GM18517 (cell line): ENCODE results near the gene ITPR3.
"Not testable (repeated sequence)": the region's sequence is repeated elsewhere in the genome, so short reads cannot be mapped to it uniquely, and the experiment has no call there.

Experiments used
- ATAC-seq: cut with Tn5 transposase; IDR thresholded peaks from one replicate; pipeline ENCODE4 v1.9.1; 2021; ENCODE audit warnings: mild to moderate bottlenecking, moderate library complexity; ENCODE audit not compliant: unreplicated experiment

ITPR3 gene

DNA sequence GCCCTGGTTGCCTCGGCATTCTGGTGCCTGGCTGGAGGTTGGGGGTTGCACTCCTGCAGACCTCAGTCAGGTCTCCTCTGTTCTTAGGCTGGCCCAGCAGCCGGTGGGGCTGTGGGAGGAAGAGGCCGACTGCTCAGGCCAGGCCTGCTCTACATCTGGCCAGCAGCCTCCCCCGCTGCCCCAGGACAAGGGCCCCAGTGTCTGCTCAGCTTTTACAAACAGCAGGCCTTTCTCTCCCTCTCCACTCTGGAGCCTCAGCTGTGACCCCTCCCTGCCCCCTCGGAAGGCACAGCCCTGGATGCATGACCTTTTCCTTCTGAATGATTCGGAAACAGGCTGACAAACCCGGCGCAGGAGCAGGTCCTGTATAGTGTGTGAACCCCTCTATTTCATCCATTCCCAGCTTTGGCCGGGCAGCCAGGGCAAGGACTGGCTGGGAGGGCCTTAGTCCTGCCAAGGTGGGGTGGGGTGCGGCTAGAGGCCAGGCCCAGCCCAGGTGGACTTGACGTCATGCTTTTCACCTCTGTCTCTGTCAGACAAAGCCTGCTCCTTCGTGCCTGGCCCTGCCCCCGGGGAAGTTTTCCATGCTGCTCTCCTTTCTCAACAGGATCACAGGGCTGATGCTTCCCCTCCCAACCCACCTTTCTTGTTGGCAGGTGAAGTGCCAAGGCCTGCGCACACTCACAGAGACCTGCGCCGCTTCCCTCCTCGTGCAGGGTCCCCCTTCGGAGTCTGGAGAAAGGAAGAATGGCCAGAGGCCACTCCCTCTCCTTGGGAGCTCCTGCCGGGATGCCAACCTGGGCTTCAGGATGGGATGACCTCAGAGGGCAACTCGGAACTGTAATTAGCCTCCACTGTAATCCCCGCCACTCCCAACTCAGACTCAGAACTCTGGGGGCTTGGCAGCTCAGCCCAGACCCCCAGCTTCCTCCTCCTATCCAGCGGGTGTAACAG is 10.1 kb upstream of the ITPR3 start:
- no peak for ATAC-seq

DNA sequence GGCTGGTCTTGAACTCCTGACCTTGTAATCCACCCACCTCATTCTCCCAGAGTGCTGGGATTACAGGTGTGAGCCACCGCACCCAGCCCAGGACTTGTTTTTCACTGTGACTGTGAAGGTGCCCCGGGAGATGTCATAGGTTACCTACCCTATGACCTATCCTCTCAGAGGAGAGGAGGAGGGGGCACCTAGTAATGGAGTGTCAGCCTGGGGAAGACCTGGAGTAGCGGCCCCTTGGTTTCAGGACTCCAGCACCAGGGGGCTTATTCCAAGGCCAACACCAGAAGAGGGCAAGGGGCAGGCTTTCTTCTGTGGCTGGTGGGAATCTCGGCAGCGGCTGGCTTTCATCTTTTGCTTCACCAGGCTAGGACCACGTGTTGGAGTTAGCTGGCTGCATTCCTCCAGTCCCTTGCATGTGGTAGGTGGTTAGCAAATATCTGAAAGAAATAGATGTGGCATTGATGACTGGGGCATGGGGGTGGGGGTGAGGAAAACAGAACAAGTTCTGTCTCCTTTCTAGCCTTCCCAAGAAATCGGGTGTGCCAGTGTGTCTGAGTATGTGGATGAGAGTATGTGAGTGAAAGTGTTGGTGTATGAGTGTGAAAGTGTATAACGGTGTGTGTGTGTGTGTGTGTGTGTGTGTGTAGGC is 7.9 kb upstream of the ITPR3 start:
- ATAC-seq = no peak

- ATAC-seq = no peak
Observed at GRCh38 chr6:33613795-33614168, 7.3 kb upstream of the ITPR3 start.

DNA sequence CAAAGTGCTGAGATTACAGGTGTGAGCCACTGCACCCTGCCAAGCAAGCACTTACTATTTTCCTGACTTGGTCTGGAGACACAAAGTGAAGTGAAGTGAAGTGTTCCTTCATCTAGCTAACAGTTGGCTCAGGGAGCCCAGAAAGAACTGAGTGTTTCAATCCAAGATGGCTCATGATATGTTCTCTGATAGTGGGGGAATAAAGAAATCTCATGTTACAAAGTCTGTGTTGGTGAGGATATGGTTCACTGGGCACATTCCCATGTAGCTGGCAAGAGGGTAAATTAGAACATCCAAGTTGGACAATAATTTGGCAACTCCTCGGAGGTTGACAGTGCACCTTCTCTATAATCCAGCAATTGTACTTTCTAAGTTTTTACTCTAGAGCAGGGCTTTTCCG is 5.0 kb upstream of the ITPR3 start:
- ATAC-seq = no peak

- ATAC-seq = no peak
Observed at GRCh38 chr6:33616913-33617312, 4.2 kb upstream of the ITPR3 start.

DNA sequence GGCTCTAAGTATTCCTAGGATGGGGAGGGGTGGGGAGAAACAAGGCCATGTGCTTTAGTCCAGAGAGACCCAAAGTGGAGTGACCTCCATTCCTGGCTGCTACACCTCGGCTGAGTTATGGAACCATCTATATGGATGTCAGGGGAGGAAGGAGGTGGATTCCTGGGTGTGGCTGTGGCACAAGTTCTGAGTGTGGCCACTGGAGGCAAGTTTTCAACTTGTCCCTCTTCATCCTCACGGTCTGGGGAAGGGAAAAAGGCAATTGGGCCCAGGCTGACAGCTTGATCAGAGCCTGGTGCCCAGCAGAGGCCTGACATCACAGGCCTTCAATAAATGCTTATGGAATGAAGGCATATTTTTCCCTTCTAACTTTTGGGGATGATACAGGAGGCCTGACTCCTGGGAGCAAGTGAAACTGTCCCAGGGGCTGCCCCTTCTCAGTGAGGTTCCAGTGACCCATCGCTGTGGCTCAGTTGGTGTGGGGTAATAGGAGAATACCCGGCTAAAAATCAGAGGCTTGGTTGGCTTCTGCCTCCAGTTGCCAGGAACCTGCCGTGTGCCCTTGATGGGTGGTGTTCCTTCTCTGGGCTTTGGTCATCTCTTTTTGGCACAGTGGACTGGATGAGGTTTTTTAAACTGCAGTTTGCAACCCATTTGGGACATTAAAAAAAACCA is 1.8 kb upstream of the ITPR3 start:
- ATAC-seq = no peak

- no peak for ATAC-seq
Observed at GRCh38 chr6:33620158-33620855, 815 bp upstream of the ITPR3 start.

DNA sequence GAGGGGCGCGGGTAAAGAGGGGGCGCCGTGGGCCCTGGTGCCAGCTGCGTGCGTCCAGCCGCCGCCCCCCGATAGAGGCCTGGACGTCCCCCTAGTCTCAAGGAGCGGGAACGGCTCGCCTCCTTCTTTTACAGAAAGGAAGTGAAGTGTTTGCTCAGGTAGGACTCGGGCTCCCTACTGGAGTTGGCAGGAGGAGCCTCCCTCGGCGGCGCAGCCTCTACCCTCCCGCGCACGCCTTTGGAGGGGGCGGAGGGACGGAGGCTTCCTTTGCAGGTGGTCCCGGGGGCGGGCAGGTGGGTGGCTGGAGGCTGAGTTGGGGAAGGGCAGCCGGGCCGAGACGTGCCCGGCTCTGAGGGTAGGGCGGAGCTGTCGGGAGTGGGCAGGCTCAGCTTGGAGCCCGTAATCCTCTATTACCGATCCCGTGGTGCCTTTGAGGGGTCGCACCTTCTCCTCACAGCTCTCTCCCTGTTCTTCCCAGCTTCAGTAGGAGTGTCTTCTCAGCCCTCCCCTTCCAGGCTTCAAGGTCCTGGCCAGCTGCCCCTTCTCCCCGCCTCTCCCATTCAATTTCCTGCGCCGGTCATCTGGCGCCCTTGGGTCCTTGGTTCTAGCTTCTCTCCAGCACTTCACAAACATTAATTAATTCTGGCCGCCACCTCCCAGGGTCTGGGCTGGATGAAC is 728 bp downstream of the ITPR3 start:
- peak; percentile 9 for ATAC-seq

GRCh38 chr6:33622456-33623431 is 1.6 kb downstream of the ITPR3 start:
- no peak for ATAC-seq

DNA sequence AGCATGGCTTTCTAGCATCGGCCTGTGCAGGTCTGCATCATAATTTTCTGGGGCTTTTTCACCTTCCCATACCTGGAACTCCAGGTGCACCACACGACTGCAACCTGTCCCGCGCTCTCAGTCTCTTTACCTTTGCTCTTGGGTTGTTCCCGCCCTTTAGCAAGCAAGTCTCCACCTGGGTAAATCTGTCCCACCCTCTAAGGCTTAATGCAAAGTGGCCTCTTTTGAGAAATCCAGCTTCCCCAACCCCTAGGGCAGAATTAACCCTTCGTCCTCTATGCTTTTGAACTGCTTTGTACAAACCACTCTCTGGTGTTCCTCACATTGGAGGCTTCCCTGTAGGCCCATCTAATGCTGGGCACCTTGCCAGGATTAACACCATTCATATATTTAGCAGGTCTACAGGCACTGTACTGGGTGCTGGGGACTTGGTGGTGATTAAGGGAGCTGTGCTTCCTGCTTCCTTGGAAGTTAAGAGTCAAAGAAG is 2.8 kb downstream of the ITPR3 start:
- no peak for ATAC-seq

- ATAC-seq = no peak
Observed at GRCh38 chr6:33624856-33625255, 3.7 kb downstream of the ITPR3 start.

- ATAC-seq = no peak
Observed at GRCh38 chr6:33627876-33628275, 6.8 kb downstream of the ITPR3 start.

- ATAC-seq = no peak
Observed at GRCh38 chr6:33628401-33628964, 7.4 kb downstream of the ITPR3 start.

- ATAC-seq = no peak
Observed at GRCh38 chr6:33630014-33630413, 8.9 kb downstream of the ITPR3 start.

DNA sequence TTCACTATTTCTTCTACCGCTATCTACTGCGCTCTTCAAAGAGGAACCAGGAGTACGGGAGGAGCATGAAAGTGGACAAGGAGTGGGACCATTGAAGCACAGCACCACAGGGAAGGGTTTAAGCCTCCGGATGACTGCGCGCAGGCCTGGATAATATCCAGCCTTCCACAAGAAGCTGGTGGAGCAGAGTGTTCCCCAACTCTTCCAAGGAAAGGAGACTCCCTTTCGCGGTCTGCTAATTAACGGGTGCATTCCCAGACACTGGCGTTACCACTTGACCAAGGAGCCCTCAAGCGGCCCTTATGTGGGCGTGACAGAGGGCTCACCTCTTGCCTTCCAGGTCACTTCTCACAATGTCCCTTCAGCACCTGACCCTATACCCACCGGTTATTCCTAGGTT is 10.4 kb downstream of the ITPR3 start:
- not testable (repeated sequence) for ATAC-seq

DNA sequence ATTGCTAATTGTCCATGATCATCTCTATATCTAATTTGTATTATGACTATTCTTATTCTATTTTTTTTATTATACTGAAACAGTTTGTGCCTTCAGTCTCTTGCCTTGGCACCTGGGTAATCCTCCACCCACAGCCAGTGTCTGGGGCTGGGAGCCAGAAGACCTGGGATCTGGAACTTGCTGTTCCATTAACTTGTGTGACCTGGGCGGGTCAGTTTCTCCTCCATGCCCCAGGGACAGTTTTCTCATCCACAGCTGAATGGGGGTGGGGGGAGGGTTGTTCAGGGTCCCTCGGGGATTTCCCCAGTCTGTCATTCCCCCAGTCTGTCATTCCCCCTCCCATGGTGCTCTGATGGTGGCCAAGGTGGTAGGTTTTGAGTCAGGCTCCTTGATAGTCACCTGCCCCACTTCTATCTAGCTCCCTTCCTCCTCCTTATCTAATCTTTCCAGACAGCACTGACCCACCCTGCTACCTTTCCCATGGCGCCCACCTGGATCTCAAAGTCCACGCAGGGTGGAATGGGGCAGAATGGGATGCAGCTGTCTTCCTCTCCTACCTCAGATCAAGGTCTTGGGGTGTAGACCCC is 10.9 kb downstream of the ITPR3 start:
- ATAC-seq = no peak

DNA sequence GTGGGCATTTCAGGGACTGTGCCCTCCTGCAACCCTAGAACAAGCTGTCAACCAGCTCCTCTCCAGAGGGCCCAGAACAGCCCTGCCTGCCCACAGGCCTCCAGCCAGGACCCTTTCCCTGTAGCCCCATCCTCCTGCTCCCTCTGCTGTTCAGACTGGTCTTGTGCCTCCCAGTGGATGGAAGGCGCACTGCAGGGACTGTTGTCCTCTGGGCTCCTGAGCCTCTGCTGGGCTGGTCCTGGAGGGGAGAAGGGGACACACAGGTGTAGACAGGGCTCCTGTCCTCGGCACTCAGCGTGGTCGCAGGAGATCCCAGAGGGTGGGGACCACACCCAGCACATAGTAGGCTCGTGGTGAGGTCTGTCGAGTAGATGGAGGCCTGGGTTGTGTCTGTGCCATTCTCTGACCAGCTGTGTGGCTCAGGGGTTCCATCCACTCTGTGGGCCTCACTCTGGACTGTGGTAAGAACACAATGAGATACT is 11.5 kb downstream of the ITPR3 start:
- ATAC-seq = no peak

- ATAC-seq = no peak
Observed at GRCh38 chr6:33633084-33633461, 12.0 kb downstream of the ITPR3 start.
